Right ventricle myocardium superior (tissue), 1 donor: Measurements from ENCODE around the gene SH3BP5. TPM values are rescaled to one million over a fixed set of nuclear protein-coding genes. Genes with fewer than 3 reads are reported as not detected.

Source experiments
- ATAC-seq: fragments of 200-7000 bp; cut with Tn5 transposase; one replicate; pipeline ENCODE4 v1.9.1; 2020; ENCODE audit warnings: mild to moderate bottlenecking; ENCODE audit not compliant: poor library complexity
- DNase-seq: peaks from one replicate; pipeline ENCODE4 v3.0.0-alpha.2; 2020
- intact Hi-C: fragments of 100-400 bp; cut with DNase I; formaldehyde crosslinking; loops from one replicate; pipeline ENCODE4 v1.11.2; 2022
- total RNA-seq: library from RNA; stranded (reverse); fragmentation: NEBNext Ultra II Directional; extraction: Animal tissue kit (Norgen Biotek cat#: 25700); gene quantifications from one replicate; pipeline ENCODE4 v1.2.1, GENCODE V29; 2021
- donor health status: DM: no; HTN: yes; CAD: no; lungs with severe emphysema.

The SH3BP5 gene
- total RNA-seq, 1 donor from 2014 or later: 10.4 TPM

- DNase-seq (peak; percentile 44), ATAC-seq (no peak)
- intact Hi-C loops: loop anchor here (10.0 kb wide), 1 partner anchor 343 kb away; no protein-coding TSS in a partner anchor
These were observed 91.0 kb downstream of the SH3BP5 start for GRCh38 chr3:15241341-15241740.

GRCh38 chr3:15229262-15229661 lies 103.1 kb downstream of the SH3BP5 start:
- ATAC-seq (no peak), DNase-seq (no peak)
- intact Hi-C loops: no loop called here

GRCh38 chr3:15228147-15228546 lies 104.2 kb downstream of the SH3BP5 start:
- DNase-seq (no peak), ATAC-seq (no peak)
- intact Hi-C loops: no loop called here

GRCh38 chr3:15223685-15224572 lies 108.5 kb downstream of the SH3BP5 start:
- intact Hi-C loops: no loop called here
- no peak for ATAC-seq
- DNase-seq: no peak

GRCh38 chr3:15221574-15222217 lies 110.7 kb downstream of the SH3BP5 start:
- intact Hi-C loops: no loop called here
- ATAC-seq (no peak), DNase-seq (no peak)

DNA sequence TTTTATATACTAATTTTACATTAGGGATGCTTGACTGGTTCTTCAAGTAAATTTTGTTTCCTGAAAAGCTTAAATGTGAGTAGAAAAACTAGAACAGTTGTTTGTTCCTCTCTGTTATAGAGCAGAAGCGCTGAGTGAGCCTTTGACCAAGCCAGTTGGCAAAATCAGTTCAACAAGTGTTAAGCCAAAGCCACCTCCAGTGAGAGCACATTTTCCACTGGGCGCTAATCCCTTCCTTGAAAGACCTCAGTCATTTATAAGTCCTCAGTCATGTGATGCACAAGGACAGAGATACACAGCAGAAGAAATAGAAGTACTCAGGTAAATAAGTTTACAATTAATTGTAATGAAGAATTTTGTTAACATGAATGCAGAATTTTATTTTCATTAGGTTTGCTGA lies 111.7 kb downstream of the SH3BP5 start:
- intact Hi-C loops: no loop called here
- no peak for ATAC-seq
- no peak for DNase-seq

GRCh38 chr3:15220056-15220455 lies 112.3 kb downstream of the SH3BP5 start:
- intact Hi-C loops: no loop called here
- DNase-seq (no peak), ATAC-seq (no peak)

GRCh38 chr3:15218689-15219088 lies 113.7 kb downstream of the SH3BP5 start:
- intact Hi-C loops: no loop called here
- DNase-seq: no peak
- ATAC-seq: peak; percentile 89

- DNase-seq (no peak), ATAC-seq (peak; percentile 86)
- intact Hi-C loops: no loop called here
These were observed 114.5 kb downstream of the SH3BP5 start for GRCh38 chr3:15217841-15218267.

DNA sequence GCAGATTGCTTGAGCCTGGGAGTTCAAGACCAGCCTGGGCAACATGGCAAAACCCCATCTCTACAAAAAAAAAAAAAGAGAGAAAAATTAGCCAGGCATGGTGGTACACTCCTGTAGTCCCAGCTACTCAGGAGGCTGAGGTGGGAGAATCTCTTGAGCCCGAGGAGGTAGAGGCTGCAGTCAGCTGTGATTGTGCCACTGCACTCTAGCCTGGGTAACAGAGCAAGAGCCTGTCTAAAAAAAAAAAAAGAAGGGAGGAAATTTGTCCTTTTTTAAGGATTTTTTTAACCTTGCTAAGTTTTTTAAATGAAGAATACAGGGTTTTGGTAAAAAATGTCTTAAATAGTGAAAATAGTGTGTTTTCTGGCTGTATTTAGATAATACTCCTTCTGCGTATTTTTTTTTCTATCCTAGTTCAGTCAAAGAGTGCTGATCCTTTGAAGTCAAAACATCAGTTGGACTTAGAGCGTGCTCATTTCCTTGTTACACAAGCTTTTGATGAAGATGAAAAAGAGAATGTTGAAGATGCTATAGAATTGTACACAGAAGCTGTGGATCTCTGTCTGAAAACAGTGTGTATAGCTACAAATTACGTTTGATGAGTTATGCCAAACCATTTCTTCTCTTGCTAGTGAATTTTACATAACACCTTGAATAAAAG lies 115.2 kb downstream of the SH3BP5 start:
- intact Hi-C loops: no loop called here

DNA sequence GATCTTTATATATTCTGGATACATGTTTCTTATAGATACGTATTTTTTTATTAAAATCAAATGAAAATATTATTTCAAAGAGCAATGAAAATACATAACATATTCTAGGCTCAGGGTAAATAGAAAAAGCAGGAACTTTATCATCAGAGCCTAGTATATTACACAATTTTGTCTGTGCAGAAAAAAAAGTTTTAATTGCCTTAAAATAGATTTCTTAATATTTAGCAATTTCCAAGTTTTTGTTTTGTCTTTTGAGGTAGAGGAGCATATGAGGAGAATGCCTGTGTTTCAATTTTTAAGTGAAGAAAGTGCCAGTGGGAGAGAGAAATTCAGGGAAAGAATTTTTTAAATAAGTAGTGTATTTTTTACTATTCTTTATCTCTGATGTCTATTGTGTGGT lies 115.9 kb downstream of the SH3BP5 start:
- ATAC-seq (no peak), DNase-seq (no peak)
- intact Hi-C loops: no loop called here

More for the DNA sequence above, 115.2 kb downstream of the SH3BP5 start:
- ATAC-seq (no peak), DNase-seq (no peak)

- ATAC-seq (no peak), DNase-seq (no peak)
- intact Hi-C loops: no loop called here
These were observed 116.4 kb downstream of the SH3BP5 start for GRCh38 chr3:15215996-15216395.

- no peak for ATAC-seq
- no peak for DNase-seq
- intact Hi-C loops: no loop called here
These were observed 117.6 kb downstream of the SH3BP5 start for GRCh38 chr3:15214758-15215157.

- intact Hi-C loops: no loop called here
- ATAC-seq: no peak
These were observed 120.4 kb downstream of the SH3BP5 start for GRCh38 chr3:15211937-15212336.

GRCh38 chr3:15207836-15208504 lies 124.4 kb downstream of the SH3BP5 start:
- ATAC-seq (no peak), DNase-seq (no peak)
- intact Hi-C loops: loop anchor here (5.0 to 10.0 kb wide), 3 partner anchors 103 to 349 kb away; partner anchors contain the start of gene SH3BP5

More at GRCh38 chr3:15211937-15212336, 120.4 kb downstream of the SH3BP5 start:
- DNase-seq: no peak

- intact Hi-C loops: loop anchor here (5.0 to 10.0 kb wide), 3 partner anchors 102 to 350 kb away; partner anchors contain the start of gene SH3BP5
- ATAC-seq (peak; percentile 67), DNase-seq (peak; percentile 69)
These were observed 125.5 kb downstream of the SH3BP5 start for GRCh38 chr3:15206662-15207576.

DNA sequence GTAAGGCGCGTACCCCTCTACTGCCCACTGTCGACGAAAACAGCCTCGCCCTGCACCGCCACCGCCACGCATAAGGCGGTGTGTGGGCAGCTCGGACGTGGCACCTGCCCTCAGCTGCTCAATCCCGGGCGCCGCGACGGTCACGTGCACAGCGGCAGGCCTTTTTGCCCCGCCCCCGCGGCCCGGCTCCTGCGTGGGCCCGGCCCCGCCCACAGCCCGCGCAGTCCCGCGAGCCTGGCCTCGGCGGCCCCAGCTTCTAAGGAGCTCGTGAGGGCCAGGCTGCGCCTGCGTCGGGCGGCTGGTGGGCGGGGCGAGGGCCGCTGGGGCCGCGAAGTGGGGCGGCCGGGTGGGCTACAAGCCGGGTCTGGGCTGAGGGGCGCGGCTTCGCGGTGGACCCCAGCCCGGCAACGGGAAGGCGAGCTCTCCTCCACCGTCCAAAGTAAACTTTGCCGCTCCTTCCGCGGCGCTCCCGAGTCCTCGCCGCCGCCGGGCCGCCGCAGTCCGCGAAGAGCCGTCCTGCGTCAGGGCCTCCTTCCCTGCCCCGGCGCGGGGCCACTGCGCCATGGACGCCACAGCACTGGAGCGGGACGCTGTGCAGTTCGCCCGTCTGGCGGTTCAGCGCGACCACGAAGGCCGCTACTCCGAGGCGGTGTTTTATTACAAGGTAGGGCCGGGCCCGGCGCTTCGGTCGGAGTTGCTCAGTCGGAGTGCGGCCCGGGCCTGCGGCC lies 126.3 kb downstream of the SH3BP5 start, which contains the start of gene CAPN7:
Gene CAPN7 (plus strand): TSS at position 313 of the 728 bp plus-strand sequence. CDS start 250 bp downstream, at position 563.
- peak; percentile 98 for DNase-seq

More for the DNA sequence above, 126.3 kb downstream of the SH3BP5 start, which contains the start of gene CAPN7:
- intact Hi-C loops: loop anchor here (5.0 to 10.0 kb wide), 3 partner anchors 101 to 351 kb away; partner anchors contain the start of gene SH3BP5
- ATAC-seq: peak; percentile 99
